Stimulated activated CD4-positive, alpha-beta T cell treated with anti-CD3 and anti-CD28 coated beads, Interleukin-15, amount 100 ng/mL, for 24 hours (primary cell): ENCODE measurements around the gene CDC42BPA.
"Not testable (repeated sequence)": the region's sequence is repeated elsewhere in the genome, so short reads cannot be mapped to it uniquely, and the experiment has no call there.

Source experiments
- DNase-seq: peaks from one replicate; pipeline ENCODE4 v3.0.0-alpha.2; 2020

CDC42BPA gene

GRCh38 chr1:227318016-227318852 is at the start of gene CDC42BPA:
Gene CDC42BPA (minus strand): TSS chr1:227318492. CDS start chr1:227317182, 1,310 bp downstream.
- DNase-seq, result peak; percentile 66

GRCh38 chr1:227368009-227368408 is 49.7 kb upstream of the CDC42BPA start:
- no peak for DNase-seq

GRCh38 chr1:227365473-227366431 is 47.5 kb upstream of the CDC42BPA start:
- DNase-seq, result no peak

- no peak for DNase-seq
Measured at GRCh38 chr1:227364657-227365056, 46.4 kb upstream of the CDC42BPA start.

GRCh38 chr1:227363825-227364224 is 45.5 kb upstream of the CDC42BPA start:
- DNase-seq, result no peak

GRCh38 chr1:227362039-227362438 is 43.7 kb upstream of the CDC42BPA start:
- DNase-seq, result no peak

GRCh38 chr1:227357927-227358302 is 39.6 kb upstream of the CDC42BPA start:
- no peak for DNase-seq

- DNase-seq, result no peak
Measured at GRCh38 chr1:227357171-227357926, 39.1 kb upstream of the CDC42BPA start.

- DNase-seq, result no peak
Measured at GRCh38 chr1:227356620-227357146, 38.4 kb upstream of the CDC42BPA start.

GRCh38 chr1:227355542-227356245 is 37.4 kb upstream of the CDC42BPA start:
- no peak for DNase-seq

GRCh38 chr1:227353186-227353585 is 34.9 kb upstream of the CDC42BPA start:
- DNase-seq, result no peak

- DNase-seq, result not testable (repeated sequence)
Measured at GRCh38 chr1:227352164-227352563, 33.9 kb upstream of the CDC42BPA start.

- no peak for DNase-seq
Measured at GRCh38 chr1:227351443-227351842, 33.2 kb upstream of the CDC42BPA start.

GRCh38 chr1:227349967-227350366 is 31.7 kb upstream of the CDC42BPA start:
- DNase-seq, result no peak

GRCh38 chr1:227343727-227344551 is 25.6 kb upstream of the CDC42BPA start:
- no peak for DNase-seq

GRCh38 chr1:227343206-227343605 is 24.9 kb upstream of the CDC42BPA start:
- no peak for DNase-seq

GRCh38 chr1:227342075-227342829 is 24.0 kb upstream of the CDC42BPA start:
- no peak for DNase-seq

GRCh38 chr1:227336136-227336535 is 17.8 kb upstream of the CDC42BPA start:
- DNase-seq, result not testable (repeated sequence)

GRCh38 chr1:227335242-227336020 is 17.1 kb upstream of the CDC42BPA start:
- DNase-seq, result no peak
